HepG2 (cell line): ENCODE data around the gene MYO1B. TPM values are rescaled to one million over a fixed set of nuclear protein-coding genes. Genes with fewer than 3 reads are reported as not detected.

Source experiments
- HINFP ChIP-seq: sonication (generic); formaldehyde crosslinking; IDR thresholded peaks from 2 replicates; pipeline ENCODE4 v1.4.0; 2020; ENCODE audit warnings: low read depth, mild to moderate bottlenecking, missing genetic modification reagents
- HMGXB4 ChIP-seq, 2 experiments: sonication (generic) in 1 of 2; formaldehyde crosslinking in 1 of 2; IDR thresholded peaks; 2 replicates each; pipeline versions ENCODE4 v1.4.0 to v1.6.1; 2018 to 2020; ENCODE audit warnings: missing genetic modification reagents in 2 of 2, borderline replicate concordance in 1 of 2, low read depth in 1 of 2, mild to moderate bottlenecking in 1 of 2, missing biosample characterization in 1 of 2
- JUN ChIP-seq: sonication (generic); formaldehyde crosslinking; IDR thresholded peaks from 2 replicates; pipeline ENCODE4 v1.4.0; 2020; ENCODE audit warnings: mild to moderate bottlenecking, missing genetic modification reagents
- NR2F6 ChIP-seq, 2 experiments: IDR thresholded peaks; 2 replicates each; pipeline ENCODE4 v1.6.1; 2016; ENCODE audit warnings: antibody characterized with exemption in 1 of 2, mild to moderate bottlenecking in 1 of 2
- PATZ1 ChIP-seq: sonication (generic); formaldehyde crosslinking; IDR thresholded peaks from 2 replicates; pipeline ENCODE4 v1.4.0; 2020; ENCODE audit warnings: missing genetic modification reagents
- RAD21 ChIP-seq: fragments of 450-650 bp; formaldehyde crosslinking; IDR thresholded peaks from 2 replicates; pipeline ENCODE4 v1.5.0; 2020; ENCODE audit warnings: mild to moderate bottlenecking
- SMAD3 ChIP-seq: sonication (generic); formaldehyde crosslinking; IDR thresholded peaks from 2 replicates; pipeline ENCODE4 v1.4.0; 2020; ENCODE audit warnings: missing genetic modification reagents
- SRY ChIP-seq: sonication (generic); formaldehyde crosslinking; IDR thresholded peaks from 2 replicates; pipeline ENCODE4 v1.8.0; 2022; ENCODE audit warnings: mild to moderate bottlenecking, missing genetic modification reagents
- TEAD3 ChIP-seq: optimal IDR thresholded peaks from 2 replicates; pipeline ENCODE3; 2016; ENCODE audit warnings: borderline replicate concordance
- THAP11 ChIP-seq: IDR thresholded peaks from 2 replicates; pipeline ENCODE4 v1.6.1; 2016; ENCODE audit warnings: missing biosample characterization, missing genetic modification reagents
- ZNF18 ChIP-seq: sonication (generic); formaldehyde crosslinking; IDR thresholded peaks from 2 replicates; pipeline ENCODE4 v1.8.0; 2022; ENCODE audit warnings: mild to moderate bottlenecking, missing genetic modification reagents; ENCODE audit not compliant: insufficient replicate concordance
- ZNF749 ChIP-seq: sonication (generic); formaldehyde crosslinking; IDR thresholded peaks from 2 replicates; pipeline ENCODE4 v1.8.0; 2022; ENCODE audit warnings: mild to moderate bottlenecking, missing genetic modification reagents, moderate library complexity, borderline replicate concordance
- ZNF800 ChIP-seq: sonication (generic); formaldehyde crosslinking; IDR thresholded peaks from 2 replicates; pipeline ENCODE4 v1.4.0; 2020; ENCODE audit warnings: missing genetic modification reagents
- ZSCAN29 ChIP-seq: sonication (generic); formaldehyde crosslinking; conservative IDR thresholded peaks from 2 replicates; pipeline ENCODE4 v1.4.0; 2020; ENCODE audit warnings: mild to moderate bottlenecking, missing genetic modification reagents
- polyA plus RNA-seq, 8 experiments: library from polyadenylated mRNA; depleted of rRNA in 3 of 8; stranded (reverse) in 7 of 8; unstranded in 1 of 8; fragments of >200 nt; fragmentation: Illumina TruSeq in 4 of 8; extraction: Trizol in 4 of 8; gene quantifications; 2 replicates each; pipeline versions ENCODE4 v1.2.1 to v1.2.3, GENCODE V29; 2011 to 2016; ENCODE audit warnings: low read depth in 4 of 8, missing spikeins in 1 of 8, mixed read lengths in 1 of 8; ENCODE audit not compliant: insufficient read depth in 1 of 8
- total RNA-seq, 5 experiments: library from RNA; depleted of rRNA; stranded (reverse); fragments of >200 nt; fragmentation: Illumina TruSeq; extraction: Trizol; gene quantifications; 2 replicates each; pipeline ENCODE4 v1.2.3, GENCODE V29; 2016; ENCODE audit warnings: low read depth in 1 of 5

The MYO1B gene
- total and polyA plus RNA-seq, 2 of the 13 experiments (the other 11 are each of a cell fraction or from before 2014, with no cell fraction given): 36.9 to 89.8 TPM

GRCh38 chr2:191218292-191218898 is 26.8 kb upstream of the MYO1B start (continued):
- no peak for TF ChIP-seq ZNF18 (CRISPR knock-in tag)
- 0 out of 2 replicates have a peak, but pooled peaks have one; percentile 41 for TF ChIP-seq JUN (CRISPR knock-in tag)
- TF ChIP-seq SMAD3 (CRISPR knock-in tag): peak; percentile 56; the same call in 1 of the 2 replicates
- no peak for TF ChIP-seq ZNF800 (CRISPR knock-in tag)
- no peak for TF ChIP-seq SRY (CRISPR knock-in tag)
- no peak for TF ChIP-seq NR2F6 (IDR thresholded peaks at IDR 0.05)
- peak; percentile 29; the same call in 1 of the 2 replicates for TF ChIP-seq NR2F6 (CRISPR knock-in tag; IDR thresholded peaks at IDR 0.05)
- TF ChIP-seq THAP11: peak; percentile 26; the same call in 1 of the 2 replicates
- TF ChIP-seq HMGXB4 (CRISPR knock-in tag; IDR thresholded peaks at IDR 0.05; ENCODE audit: borderline replicate concordance in 1 of 2, low read depth in 1 of 2): 0 out of 4 replicates have a peak, but pooled peaks of 1 of the 2 experiments have one; percentile 33
- peak; percentile 83 for TF ChIP-seq RAD21 (CRISPR knock-in tag)
- no peak for TF ChIP-seq ZNF749 (CRISPR knock-in tag)
- TF ChIP-seq PATZ1 (CRISPR knock-in tag): 0 out of 2 replicates have a peak, but pooled peaks have one; percentile 16
- TF ChIP-seq ZSCAN29 (CRISPR knock-in tag): no peak
- no peak for TF ChIP-seq HINFP (CRISPR knock-in tag)
- TF ChIP-seq TEAD3 (CRISPR knock-in tag): peak; percentile 48
